GM20000 (cell line): ENCODE data around the gene E2F3.

Source experiments
- DNase-seq: peaks from one replicate; pipeline ENCODE4 v3.0.0; 2012; ENCODE audit warnings: low spot score
- TF ChIP-seq, protein P1 (sequence below): IDR thresholded peaks from 2 replicates; pipeline ENCODE4 v1.5.1; 2012; ENCODE audit warnings: mild to moderate bottlenecking, control low read depth; ENCODE audit errors: extremely low read depth, missing control alignments

Gene E2F3

DNA sequence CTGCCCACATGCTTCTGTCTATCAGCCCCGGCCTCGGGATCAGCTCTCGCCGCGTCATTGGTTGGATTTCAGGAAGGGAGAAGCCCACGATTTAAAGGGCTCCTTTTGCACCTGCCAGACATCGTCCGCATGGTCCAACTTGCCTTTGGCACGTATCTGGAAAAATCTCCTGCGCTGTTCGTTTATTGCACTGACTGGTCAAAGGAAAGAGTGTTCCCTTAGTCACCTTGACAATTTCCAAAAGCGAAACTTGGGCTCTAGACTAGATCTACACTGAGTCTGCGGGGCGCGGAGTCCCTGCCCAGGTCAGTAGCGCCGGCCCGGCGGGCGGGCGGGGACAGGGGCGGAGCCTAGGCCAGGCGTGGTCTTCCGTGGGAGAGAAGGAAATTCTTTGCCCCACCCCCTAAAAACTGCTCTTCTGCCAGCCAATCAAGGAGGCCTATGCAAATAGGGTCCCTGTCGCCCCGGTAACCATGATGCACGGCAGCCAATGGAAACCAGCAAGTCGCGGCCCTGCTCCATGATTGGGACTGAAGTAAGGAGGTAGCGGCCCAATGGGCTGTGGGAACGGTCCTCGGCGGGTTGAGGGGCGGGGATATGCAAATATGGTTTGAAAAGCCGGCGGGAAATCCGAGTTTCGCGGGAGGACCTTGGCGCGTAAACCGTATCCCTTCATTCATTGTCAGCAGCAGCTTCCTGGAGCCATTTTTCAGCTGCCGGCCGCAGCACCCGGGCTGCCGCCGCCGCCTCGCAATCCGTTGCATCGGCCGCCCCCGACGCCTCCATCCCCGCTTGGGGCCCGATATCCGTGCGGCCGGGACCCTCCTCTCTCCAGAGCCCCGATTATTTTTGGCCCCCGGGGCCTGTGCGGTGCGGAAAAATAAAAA lies at the start of gene E2F3:
TSS of gene E2F3 (plus strand) at position 675 of the 887 bp plus-strand sequence. CDS start 354 bp downstream, outside the sequence.
- TF ChIP-seq, protein P1, sequence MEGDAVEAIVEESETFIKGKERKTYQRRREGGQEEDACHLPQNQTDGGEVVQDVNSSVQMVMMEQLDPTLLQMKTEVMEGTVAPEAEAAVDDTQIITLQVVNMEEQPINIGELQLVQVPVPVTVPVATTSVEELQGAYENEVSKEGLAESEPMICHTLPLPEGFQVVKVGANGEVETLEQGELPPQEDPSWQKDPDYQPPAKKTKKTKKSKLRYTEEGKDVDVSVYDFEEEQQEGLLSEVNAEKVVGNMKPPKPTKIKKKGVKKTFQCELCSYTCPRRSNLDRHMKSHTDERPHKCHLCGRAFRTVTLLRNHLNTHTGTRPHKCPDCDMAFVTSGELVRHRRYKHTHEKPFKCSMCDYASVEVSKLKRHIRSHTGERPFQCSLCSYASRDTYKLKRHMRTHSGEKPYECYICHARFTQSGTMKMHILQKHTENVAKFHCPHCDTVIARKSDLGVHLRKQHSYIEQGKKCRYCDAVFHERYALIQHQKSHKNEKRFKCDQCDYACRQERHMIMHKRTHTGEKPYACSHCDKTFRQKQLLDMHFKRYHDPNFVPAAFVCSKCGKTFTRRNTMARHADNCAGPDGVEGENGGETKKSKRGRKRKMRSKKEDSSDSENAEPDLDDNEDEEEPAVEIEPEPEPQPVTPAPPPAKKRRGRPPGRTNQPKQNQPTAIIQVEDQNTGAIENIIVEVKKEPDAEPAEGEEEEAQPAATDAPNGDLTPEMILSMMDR: no peak
- peak; percentile 99 for DNase-seq

DNA sequence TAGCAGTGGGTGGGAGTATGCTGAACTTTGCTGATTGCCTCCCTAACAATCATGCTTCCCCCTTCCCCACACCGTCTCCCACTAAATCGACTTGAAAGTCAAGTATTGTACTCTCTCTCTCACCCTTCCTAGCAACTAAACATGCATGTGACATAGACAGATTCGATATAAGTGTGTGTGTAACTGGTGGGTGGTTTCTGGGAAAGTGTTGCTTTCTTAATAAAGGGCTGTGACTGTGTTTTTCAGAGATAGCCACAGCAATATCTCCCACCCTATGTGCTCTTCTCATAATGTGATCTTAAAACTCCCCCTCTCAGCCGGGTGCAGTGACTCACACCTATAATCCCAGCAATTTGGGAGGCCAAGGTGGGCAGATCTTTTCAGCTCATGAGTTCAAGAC lies 49.3 kb upstream of the E2F3 start:
- TF ChIP-seq, protein P1: no peak
- no peak for DNase-seq

DNA sequence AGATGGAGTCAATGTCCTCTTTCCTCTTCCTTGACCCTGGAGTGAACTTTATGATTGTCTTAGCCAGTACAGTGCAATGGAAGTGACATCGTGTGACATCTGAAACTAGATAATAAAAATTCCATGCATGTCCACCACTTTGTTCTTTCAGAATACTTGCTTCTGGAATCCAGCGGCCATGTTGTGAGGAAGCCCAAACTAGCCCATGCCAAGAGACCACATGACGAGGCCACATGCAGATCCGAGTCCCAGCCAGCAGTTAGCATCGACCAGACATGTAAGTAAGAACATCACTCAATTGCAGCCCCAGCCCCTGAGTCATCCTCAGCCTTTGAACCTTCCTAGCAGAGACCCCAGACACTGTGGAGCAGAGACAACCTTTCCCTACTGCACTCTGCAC lies 48.5 kb upstream of the E2F3 start:
- no peak for DNase-seq
- TF ChIP-seq, protein P1: no peak

DNA sequence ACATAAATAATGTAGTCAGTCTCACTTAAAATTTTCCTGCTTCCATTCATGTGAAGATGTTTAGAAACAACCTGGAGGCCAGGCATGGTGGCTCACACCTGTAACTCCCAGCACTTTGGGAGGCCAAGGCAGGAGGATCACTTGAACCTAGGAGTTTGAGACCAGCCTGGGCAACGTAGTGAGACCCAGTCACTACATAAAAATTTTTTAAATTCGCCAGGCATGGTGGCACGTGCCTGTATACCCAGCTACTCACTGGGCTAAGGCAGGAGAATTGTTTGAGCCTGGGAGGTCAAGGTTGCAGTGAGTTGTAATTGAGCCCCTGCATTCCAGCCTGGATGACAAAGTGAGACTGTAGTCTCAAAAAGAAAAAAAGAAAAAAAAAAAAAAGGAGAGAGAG lies 47.3 kb upstream of the E2F3 start:
- TF ChIP-seq, protein P1: no peak
- DNase-seq: no peak

DNA sequence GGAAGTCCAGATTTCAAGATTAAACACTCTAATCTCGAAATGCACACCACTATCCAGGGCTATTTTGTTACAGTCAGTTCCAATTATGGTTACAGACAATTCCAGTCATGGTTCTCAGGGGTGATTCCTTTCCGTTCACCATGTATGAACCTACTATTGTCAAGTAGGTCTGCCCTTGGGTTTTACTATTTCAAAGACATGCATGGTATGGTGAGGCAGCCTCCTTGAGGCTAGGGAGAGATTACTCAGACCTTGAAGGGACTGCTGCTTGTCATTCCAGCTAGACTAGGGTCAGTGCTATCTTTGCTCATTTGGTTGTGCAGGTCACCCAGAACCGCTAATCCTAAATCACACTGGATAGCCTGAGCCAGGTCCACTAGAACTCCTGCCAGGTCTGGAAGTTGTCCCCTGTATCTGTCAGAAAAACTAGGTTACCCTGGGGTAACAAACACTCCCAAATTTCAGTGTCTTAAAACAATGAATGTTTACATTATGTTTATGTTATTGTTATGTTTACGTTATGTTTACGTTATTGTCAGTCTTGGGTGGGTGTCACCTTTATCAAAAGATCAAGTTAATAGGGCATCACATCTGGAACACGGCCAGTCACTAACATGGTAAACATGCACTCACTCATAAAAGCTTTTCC lies 41.1 kb upstream of the E2F3 start:
- DNase-seq: no peak
- TF ChIP-seq, protein P1: no peak

DNA sequence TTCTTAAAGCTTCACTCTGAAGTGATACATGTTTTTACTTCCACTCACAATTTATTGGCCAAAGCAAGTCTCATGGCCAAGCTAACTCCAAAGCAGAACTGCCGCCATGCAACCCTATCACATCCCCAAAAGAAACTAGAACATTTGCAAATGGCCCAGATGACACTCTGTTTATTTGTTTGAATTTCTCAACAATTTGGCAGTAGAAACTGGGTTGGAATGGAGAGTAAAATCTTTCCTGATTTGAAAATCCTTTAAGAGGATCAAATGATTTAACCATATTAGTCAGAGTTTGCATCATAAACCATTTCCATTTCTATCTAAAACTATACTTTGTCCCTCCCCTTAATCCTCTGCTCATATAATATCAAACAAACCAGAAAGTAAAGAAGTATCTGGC lies 39.1 kb upstream of the E2F3 start:
- DNase-seq: no peak
- TF ChIP-seq, protein P1: no peak

DNA sequence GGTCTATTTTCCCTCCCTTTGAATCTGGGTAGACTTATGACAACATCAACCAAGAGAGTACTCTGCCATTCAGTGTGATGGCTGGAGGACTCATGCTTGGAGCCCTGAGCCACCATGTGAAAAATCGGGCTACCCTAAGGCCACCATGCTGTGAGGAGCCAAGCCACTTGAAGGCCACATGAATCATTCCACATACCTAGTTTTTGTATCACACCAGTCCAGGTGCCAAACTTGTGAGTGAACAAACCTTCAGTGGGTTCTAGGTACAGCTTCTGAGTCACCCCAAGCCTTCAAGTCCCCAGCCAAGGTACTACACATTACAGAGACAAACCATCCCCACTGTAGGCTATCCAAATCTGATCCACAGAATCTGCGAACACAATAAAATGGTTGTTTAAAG lies 37.4 kb upstream of the E2F3 start:
- DNase-seq: no peak
- TF ChIP-seq, protein P1: no peak
